Activated T-helper 1 cell treated with anti-CD3 and anti-CD28 coated beads, Interleukin-2, amount 50 U/mL, for 16 hours (primary cell): ENCODE measurements around the gene FOLR2.

Experiments used
- DNase-seq, 2 donors: peaks; one replicate each; pipeline ENCODE4 v3.0.0-alpha.2; 2020; ENCODE audit warnings: low read depth in 1 of 2, low spot score in 1 of 2

FOLR2 gene

DNA sequence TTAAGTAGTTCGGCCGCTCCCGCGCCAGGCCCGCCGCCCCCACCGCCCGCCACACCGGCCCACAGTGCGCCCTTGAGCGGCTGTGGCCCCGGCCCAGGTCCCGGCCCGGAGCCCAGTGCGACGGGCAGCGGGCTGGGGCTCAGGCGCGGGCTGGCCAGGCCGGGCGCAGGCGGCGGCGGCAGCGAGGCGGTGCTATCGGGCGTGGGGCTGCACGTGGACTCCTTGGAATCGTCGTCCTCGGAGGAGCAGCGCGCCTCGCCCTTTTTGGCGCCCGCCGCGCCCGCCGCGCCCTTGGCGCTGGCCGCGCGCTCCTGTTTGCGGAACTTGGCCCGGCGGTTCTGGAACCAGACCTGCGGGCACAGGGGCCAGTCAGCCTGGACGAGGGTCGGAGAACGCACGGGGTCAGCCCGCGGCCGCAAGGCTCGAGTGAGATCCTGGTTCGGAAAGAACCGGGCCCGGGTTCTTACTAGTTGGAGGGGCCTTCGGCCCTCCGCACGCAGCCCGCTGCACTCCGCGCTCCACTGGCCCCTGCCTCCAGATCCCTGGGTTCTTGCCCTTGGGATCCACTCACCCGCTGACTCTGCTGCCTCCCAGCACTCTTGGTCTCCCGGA lies 23.4 kb downstream of the FOLR2 start:
- DNase-seq: no peak

DNA sequence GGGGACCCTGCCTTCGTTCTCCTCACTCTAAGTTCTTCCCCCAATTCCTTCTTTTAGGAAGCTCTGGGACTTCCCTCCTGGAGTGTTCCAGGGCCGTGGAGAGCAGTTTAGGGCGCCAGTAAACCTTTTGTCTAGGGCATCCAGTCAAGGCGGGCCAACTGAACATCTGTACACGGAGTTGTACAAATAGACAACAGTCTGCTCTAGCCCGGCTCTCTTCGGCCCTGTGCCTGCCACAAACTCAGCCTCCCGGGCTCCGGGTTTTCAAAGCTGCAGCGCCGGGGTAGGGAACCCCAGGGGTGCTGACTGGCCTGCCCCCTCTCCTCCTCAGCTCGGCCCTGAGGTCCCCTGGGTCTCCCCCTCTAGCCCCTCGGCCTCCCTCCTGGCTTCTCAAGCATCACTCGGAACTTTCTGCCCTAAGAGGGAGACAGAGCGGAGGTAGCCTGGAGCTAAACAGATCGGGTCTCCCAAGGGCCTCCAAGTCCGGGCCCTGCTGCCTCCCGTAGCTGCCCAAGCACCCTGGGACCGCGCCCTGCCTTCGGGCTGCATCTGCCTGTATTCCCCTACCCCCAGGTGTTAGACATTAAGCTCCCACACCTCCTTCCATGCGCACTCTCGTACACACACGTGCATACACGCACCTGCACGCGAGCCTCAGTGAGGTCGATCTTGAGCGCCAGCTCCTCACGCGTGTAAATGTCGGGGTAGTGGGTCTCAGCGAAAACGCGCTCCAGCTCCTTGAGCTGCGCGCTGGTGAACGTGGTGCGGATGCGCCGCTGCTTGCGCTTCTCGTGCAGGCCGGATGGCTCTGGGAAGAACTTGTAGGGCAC lies 24.1 kb downstream of the FOLR2 start:
- DNase-seq: no peak

DNA sequence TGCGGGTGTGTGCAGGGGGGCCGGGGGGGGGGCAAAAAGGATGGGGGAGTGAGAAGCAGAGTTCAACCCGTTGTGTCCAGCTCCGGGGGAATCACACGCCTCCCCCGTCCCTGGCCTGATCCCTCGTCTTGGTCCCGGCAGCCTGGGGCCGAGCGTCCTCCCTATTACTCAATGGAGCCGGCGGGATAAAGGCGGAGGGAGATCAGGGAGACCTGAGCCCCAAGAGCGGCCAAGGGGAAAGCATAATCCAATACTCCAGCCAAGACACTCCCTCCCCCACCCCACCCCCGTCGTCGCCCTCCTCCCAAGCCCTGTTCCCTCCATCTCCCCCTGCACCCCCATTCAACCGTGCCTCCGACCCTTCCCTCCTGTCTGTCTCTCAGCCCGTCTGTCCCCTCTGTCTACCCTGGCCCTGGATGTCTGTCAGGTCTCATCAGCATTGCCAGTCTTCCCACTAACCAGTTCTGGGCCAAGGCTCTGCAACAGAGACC lies 24.7 kb downstream of the FOLR2 start:
- DNase-seq: no peak

DNA sequence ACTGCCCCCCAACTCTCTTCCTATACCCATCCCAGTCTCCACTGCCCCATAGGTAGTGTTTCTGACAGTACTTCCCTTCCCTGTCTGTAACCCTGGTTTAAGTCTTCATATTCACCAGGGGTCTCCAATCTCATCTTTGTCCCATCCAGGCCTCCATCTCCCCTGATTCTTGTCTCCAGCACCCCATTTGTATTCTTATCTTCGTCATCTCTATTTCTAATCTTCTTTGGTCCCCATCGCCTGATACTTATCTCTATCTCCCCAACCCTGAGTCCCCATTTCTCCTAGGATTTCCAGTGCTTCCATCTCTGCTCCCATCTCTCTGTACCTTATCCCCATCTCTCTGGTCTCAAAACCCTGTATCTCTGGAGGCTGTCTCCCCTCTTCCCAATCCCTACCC lies 25.5 kb downstream of the FOLR2 start:
- DNase-seq: no peak

DNA sequence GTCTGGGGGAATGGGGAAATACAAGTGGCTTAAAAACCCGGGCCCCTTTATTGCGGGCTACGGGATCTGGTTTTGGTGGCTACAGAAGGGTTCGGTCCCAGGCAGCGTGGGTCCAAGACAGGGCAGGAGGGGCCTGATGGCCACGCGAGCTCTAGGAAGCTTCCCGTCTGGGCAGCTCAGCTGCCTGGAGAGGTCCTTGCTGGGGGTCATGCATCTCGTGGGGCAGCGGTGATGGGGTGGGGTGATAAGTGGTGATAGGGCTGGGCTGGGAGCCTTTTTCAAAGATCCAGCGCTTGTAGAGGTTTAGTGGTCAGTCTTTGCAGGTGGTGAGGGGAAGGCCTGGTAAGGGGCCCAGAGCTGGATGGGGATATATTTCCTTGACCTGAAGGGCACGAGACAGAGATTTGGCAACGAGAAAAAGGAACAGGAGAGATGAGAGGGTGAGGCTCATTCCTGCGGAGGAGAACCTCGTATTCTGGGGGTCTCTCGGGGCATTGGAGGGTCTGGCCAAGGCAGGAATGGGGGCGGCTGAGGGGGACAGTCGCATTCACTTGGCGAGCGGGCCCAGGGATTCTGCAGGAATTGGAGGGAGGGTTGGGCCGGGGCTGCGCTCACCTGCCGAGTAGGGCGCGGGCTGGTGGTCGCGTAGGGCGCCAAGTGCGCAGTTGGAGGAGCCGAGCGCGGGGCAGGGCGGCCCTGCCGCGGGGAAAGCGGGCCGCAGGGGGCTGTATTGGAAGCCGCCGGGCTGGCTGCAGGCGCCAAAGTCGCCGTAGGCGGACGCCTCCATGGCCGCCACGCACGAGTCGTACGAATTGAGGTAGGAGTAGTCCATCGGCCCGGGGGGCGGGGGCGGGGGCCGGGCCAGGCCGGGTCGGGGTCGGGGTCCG lies 26.8 kb downstream of the FOLR2 start:
- no peak for DNase-seq

DNA sequence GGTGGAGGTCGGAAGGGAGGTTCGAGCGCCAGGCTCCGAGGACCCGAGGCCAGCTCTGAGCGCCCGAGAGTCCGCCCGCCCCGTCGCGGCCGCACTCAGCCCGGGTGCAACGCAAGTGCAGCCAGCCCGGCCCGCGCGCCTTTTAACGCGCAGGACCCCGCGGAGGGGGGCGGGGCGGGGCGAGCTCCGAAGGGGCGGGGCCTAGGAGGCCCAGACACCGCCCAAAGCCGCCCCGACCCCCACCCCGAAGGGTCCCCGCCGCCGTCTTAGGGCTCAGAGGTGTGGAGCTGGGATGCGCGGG lies 27.4 kb downstream of the FOLR2 start, which contains the start of gene PHOX2A:
Gene PHOX2A, minus strand, starts transcription at position 117 of the 301 bp plus-strand sequence. CDS start 172 bp downstream, outside the sequence.
- no peak for DNase-seq

DNA sequence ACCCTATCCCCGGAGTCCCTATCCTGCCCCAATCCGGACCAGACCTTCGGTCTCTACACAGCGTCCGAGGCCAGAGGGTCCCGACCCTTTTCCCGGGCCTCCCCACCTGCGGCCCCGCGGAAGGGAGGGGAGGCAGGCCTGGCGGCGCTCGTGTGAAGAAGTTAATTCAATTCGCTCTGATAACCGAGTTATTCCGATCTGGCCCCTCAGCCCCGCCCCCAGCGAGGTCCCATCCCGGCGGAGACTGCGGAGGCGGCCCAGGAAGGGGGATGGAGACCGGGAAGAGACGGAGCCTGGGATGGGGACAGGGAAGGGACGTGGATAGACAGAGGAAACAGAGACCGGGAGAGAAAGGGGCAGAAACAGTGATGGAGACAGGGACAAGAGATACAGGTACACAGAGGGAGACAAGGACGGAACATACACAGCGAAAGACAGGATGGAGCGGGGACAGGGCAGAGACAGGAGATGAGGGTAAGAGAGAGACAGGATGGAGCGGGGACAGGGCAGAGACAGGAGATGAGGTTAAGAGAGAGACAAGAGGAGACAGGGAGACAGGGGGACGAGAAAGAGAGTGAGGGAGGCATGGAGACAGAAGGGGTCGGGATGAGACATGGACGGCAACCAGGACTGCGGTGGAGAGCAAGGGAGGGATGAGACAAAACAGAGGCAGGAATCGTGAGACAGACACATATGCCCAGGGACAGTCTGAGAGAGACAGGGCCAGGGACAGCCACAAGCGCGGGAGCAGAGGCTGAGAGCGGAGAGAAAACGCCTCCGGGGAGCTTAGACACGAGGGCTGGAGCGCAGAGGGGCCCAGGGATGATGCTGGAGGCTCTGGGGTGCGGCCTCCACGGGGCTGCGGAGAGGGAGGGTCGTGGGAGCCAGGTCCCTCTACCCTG lies 28.0 kb downstream of the FOLR2 start:
- no peak for DNase-seq

DNA sequence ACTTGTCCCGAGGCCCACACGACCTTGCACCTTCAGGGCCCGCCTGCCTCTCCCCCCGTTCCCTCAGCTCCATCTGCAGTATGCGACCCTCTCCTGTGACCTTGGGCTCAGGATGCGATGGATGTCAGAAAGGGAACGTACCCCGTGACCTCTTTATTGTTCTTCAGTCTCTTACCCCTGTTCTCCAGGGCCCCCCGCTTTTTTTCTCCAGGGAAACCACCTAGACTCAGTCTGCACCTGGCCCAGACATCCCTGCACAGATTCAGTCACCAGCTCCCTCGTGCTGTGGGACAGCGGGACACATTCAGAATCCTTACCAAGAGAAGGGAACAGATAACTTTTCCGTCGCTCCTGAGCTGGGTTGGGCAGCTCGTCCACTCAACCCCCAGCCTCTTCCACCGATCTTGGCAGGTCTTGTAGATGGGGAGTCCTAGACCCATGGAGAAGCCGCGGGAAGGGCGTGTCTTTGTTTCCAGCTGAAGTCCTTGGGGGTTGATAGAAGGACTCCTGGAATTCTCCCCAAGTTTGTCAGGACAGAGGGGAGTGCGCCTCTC lies 28.7 kb downstream of the FOLR2 start:
- no peak for DNase-seq

DNA sequence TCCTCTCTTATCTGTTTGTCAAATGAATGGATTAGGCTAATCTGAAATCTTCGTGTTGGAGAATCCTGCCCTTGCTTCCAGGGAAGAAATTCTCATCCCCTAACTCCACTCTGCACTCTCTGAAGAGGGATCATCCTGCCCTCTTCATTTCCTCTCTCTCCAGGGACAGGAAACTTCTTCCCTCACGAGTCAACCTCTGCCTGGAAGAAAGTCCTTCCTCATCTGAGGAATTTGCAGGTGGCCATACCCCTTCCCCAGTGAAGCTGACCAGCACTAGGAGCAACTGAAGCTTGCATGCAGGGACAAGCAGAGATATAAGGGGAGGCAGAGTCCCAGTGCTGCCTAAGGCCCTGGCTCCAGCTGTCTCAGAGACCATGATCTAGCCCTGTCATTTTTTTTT lies 31.0 kb downstream of the FOLR2 start:
- no peak for DNase-seq

DNA sequence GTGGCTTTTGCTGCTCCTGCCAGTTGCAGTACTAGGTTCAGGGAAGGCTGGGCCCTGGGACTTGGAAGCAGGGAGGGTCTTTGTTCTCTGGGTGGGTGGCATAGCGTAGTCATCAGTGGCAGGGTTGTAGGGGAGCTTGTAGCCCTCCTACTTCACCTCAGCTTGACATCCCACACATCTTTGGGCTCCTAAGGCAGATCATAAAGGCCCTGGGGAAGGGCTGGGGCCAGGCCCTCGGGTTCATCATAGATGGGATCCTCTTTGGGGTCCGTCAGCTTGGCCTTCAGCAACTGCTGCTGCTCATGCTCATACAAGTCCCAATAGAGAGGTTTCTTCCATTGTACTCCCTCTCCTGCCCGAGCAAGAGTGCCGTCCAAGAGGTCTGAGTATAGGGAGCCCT lies 33.4 kb downstream of the FOLR2 start:
- no peak for DNase-seq

DNA sequence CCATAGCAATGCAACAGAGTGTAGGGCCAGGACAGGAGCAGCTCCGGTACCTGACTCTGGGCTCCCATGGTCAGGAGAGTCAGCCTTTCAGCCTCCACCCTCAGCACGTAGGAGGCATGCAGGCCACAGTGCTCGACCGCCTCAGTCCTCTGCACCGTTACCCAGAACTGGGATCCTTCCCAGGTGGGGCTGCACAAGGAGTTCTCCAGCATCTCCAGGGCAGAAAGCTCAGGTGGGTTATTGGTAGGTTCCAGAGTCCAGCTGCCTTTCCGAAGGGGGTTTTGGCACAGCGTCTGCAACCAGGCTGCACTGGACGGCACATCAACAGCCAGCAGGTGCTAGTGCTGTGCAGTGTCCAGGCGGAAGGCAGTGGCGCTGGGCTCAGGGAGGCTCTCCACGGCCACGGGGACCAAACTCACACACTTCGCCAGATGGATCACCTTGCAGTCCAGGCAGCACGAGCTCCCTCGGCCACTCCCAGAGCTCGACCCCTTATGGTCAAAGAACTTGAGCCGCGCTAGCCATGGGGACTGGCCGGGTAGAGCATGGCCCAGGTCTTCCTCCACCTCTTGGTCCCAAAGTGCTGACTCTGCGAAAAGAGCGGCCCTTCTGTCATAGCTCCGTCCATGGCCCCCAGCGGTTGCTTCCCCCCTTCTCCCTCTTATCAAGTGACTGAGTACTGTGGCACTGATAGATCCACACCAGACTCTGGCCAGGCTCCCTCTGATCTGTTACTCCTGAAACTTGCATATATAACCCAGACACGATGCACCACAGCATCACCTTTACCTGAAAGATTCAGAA lies 34.3 kb downstream of the FOLR2 start:
- DNase-seq: no peak

DNA sequence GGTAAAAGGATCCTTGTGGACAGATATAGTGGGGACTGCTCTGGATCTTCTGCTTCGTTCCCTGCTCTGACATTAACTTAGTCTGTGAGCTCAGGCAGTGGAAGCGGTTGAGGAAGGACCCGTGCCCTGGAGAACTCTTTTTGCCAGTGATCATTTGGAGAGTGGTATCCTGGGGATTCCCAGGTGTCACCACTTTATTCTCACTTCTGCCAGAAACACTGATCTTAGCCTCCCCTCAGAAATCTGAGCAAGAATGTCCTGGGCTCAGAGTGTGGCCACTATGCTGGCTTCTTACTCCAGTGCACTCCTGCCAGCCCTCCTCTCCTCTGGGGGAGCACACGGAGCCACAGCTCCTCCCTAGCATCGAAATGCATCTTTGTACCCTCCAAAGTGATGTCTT lies 35.0 kb downstream of the FOLR2 start:
- DNase-seq: no peak

DNA sequence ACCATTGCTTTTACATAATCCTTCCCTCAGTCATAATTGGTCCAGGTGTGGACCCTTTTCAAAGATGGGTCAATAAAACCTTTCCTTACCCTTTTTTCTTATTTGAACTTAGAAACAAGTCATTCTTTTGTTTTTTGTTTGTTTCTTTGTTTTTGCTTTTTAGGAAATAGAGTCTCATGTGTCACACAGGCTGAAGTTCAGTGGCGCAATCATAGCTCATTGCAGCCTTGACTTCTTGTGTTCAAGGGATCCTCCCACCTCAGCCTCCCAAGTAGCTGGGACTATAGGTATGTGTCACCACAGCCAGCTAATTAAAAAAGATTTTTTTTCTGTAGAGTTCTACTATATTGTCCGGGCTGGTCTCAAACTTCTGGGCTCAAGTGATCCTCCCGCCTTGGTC lies 36.8 kb downstream of the FOLR2 start:
- DNase-seq: no peak

DNA sequence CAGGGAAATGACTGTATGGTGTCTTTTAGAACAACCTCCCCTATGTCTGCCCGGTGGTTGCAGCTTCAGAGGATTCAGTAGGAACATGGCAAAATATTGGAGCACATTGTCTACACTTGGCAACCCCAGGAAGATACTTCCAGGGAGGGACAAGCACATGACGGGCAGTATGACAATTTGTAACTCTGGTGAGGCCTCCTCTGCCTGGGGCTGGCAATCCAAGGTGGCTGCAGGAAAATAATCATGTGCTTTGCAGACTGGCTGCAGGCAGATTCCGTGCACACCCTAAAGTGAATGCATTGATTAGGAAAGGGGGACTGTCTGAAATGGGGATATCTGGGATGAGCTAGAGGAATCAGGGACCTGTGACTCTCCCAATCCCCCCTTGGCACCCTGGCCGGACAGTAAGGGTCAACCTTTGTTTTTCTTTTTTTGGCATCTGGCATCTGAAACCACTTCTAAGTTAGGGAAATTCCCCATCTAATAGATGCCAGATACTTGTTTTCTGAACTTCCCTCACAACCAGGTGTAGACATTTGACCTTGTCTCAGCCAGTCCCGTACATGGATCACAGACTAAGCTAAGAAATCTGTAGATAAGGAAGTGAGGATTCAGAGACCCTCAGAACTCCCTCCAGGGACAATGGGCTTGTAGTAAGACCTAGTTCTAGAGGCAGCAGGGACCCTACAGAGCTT lies 37.9 kb downstream of the FOLR2 start:
- DNase-seq: no peak

DNA sequence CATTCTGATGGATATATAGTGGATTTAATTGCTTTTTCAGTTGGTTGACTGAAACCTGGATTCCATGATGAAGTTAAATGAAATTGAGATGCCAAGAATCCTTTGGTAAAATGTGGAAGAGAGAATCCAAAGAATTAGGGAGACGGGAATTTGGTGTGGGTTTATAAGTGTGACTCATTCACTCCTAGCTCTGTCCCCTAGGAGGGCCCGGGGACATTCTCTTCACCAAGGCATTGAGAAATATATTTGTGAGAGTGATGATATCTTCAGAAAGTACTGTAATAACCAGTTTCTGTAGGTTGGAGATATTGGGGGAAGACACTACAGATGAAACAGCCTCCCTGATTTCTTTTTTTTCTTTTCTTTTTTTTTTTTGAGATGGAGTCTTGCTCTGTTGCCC lies 41.0 kb downstream of the FOLR2 start:
- DNase-seq: no peak

DNA sequence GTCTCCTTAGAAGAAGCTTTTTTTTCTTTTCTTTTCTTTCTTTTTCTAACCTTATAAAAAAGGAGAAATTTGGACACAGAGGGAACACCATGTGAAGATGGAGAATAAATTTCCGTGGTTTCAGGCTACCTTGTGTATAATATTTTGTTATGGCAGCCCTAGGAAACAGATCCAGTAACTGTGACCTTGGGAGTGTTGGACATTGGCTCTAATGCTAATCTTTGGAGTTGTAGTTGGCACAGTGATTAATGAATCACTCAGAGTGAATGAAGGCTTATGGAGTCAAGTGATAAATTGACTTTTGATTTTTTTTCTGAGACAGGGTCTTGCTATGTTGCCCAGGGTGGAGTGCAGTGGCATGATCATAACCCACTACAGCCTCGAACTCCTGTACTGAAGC lies 42.9 kb downstream of the FOLR2 start:
- no peak for DNase-seq

DNA sequence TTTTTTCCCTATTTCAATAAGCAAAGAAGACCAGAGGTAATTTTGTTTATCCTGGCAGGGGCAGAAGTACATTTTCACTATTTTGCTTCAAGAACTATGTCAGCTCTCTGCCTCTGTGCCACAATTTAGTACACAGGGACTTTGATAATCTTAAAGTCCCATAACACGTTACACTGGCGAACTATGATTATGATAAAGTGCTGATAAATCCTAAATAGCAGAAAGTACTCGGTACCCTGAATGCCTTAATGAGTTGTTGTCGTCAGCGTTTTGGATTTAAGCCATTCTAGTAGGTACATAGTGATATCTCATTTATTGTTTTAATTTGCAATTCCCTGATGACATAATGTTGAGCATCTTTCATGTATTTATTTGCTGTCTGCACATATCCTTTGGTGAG lies 44.0 kb downstream of the FOLR2 start:
- DNase-seq: no peak

DNA sequence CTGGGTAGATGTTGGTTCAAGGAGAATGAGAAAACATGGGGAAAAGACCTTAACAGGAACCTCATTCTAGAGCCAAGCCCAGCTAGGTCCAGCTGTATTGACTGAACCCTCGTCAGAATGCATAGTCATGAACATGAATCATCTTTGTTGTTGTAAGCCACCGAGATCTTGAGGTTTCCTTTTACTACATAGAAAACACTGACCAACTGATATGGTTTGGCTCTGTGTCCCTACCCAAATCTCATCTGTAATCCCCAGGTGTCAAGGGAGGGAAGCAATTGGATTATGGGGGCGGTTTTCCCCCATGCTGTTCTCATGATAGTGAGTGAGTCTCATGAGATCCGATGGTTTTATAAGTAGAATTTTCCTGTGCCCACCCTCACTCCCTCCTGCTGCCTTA lies 46.8 kb downstream of the FOLR2 start:
- no peak for DNase-seq

DNA sequence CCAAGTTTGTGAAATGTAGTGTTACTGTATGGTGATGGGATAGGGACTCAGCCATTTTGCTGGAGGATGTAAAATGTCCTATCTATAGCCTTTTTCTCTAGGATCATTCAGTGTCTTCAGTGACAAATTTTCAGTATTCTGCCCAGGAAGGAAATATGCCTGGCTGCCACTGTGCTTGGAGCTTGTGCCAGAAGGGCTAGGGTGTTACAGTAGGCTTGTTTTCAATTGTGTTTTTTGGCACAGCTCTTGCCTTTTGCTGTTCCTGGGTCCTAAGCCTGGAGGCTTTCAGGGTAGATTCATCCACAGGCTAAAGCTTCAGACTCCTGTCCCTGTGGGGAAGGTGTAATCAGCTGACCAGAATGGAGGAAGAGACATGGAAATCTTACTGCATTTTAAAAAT lies 49.4 kb downstream of the FOLR2 start:
- no peak for DNase-seq
